NT2/D1 (cell line): ENCODE results near the gene PHOSPHO2.

Source experiments
- YY1 ChIP-seq: IDR thresholded peaks from 2 replicates; pipeline ENCODE4 v1.6.1; 2011; ENCODE audit not compliant: insufficient read length, insufficient read depth
- ZNF274 ChIP-seq: IDR thresholded peaks from 2 replicates; pipeline ENCODE4 v1.6.1; 2011; ENCODE audit warnings: mild to moderate bottlenecking, low read depth, low read length

DNA sequence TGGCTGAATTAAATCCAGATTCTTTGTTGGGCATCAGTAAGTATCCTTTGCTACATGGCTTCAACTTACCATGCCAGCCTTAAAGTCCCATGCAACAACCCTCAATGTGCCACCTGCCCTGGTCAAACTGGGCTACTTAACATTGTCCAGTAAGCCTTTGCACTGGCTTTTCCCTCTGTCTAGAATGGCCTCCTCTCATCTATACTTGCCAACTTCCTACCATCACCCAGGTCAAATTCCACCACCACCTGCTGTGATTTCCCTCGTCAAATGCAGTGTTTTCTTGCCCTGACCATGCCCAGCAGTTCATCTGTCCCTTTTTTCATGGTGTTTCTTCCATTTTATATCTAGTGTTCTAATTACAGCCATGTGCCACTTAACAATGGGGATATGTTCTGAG is 45.1 kb downstream of the PHOSPHO2 start:
- no peak for TF ChIP-seq YY1
- no peak for TF ChIP-seq ZNF274
